Breast epithelium (tissue), 4 donors: Measurements from ENCODE around the gene MEIS2. TPM values are rescaled to one million over a fixed set of nuclear protein-coding genes. Genes with fewer than 3 reads are reported as not detected.

ENCODE experiments used
- DNase-seq, 2 donors: peaks; one replicate each; pipeline ENCODE4 v3.0.0-alpha.2; 2019; ENCODE audit warnings: low spot score in 2 of 2
- H3K27ac ChIP-seq, 2 donors: fragments of 200-600 bp; sonication (generic) in 1 of 2; one replicate each; pipeline ENCODE4 v1.5.1; 2016 to 2019; ENCODE audit warnings: mild to moderate bottlenecking in 1 of 2
- H3K27me3 ChIP-seq, 2 donors: fragments of 200-600 bp; sonication (generic) in 1 of 2; one replicate each; pipeline versions ENCODE4 v1.5.1 to v1.6.0; 2017 to 2019; ENCODE audit warnings: control low read depth in 1 of 2, mild to moderate bottlenecking in 1 of 2
- H3K36me3 ChIP-seq: fragments of 200-600 bp; one replicate; pipeline ENCODE4 v1.5.1; 2019
- H3K4me1 ChIP-seq, 2 donors: fragments of 200-600 bp; sonication (generic); one replicate each; pipeline ENCODE4 v1.5.1; 2016 to 2019; ENCODE audit warnings: control low read depth in 1 of 2
- H3K4me3 ChIP-seq, 3 donors: fragments of 200-600 bp; sonication (generic); 1 replicate in 2 of 3; 2 replicates in 1 of 3; pipeline ENCODE4 v1.5.1; 2016 to 2019; ENCODE audit warnings: mild to moderate bottlenecking in 3 of 3, moderate library complexity in 2 of 3
- H3K9me3 ChIP-seq, 2 donors: fragments of 200-600 bp; sonication (generic) in 1 of 2; one replicate each; pipeline ENCODE4 v1.5.1; 2016 to 2019; ENCODE audit warnings: control low read depth in 1 of 2
- POLR2A ChIP-seq: fragments of 450-650 bp; IDR thresholded peaks from one replicate; pipeline ENCODE4 v1.6.1; 2016; ENCODE audit warnings: antibody characterized with exemption, mild to moderate bottlenecking, moderate library complexity
- POLR2AphosphoS5 ChIP-seq, 3 donors: sonication (generic); formaldehyde crosslinking; IDR thresholded peaks; one replicate each; pipeline ENCODE4 v1.6.1; 2017; ENCODE audit warnings: antibody characterized with exemption in 3 of 3
- intact Hi-C: fragments of 100-400 bp; cut with DNase I; formaldehyde crosslinking; loops from one replicate; pipeline ENCODE4 v1.15.1; 2023; ENCODE audit warnings: low total_unique reads
- total RNA-seq, 3 donors: library from RNA; depleted of rRNA; stranded (reverse); fragments of >200 nt; gene quantifications; one replicate each; pipeline ENCODE4 v1.1.0, GENCODE V29; 2016
- TF ChIP-seq, protein P1 (sequence below), 3 donors: fragments of 450-650 bp; IDR thresholded peaks; one replicate each; pipeline ENCODE4 v1.5.1; 2016 to 2017; ENCODE audit warnings: antibody characterized with exemption in 3 of 3, mild to moderate bottlenecking in 3 of 3, moderate library complexity in 3 of 3

Gene MEIS2
- total RNA-seq, 3 donors from 2014 or later, result 18.2 to 55.8 (median 28.5) TPM

DNA sequence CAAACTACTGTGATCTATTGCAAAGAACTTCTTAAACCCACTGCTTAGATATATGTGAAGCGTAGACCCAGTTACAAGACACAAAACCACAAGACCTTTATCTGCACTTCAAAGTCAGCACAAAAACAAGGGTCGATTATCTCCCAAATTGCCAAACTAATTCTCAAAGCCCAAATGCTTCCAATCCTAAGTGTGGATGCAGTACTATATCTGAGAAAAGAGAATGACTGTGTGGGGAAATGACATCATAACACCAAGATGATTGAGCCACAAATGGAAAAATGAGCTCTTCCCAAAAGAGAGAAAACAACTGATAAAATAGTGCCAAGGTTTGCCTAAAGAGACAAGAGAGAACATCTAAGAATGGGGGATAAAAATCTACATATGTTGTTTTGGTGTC, 86.2 kb downstream of the MEIS2 start:
- no peak for DNase-seq
- no peaks in the 10 kb centered on the region for H3K4me1 ChIP-seq
- TF ChIP-seq POLR2AphosphoS5 (IDR thresholded peaks at IDR 0.05), result no peak
- TF ChIP-seq, protein P1, sequence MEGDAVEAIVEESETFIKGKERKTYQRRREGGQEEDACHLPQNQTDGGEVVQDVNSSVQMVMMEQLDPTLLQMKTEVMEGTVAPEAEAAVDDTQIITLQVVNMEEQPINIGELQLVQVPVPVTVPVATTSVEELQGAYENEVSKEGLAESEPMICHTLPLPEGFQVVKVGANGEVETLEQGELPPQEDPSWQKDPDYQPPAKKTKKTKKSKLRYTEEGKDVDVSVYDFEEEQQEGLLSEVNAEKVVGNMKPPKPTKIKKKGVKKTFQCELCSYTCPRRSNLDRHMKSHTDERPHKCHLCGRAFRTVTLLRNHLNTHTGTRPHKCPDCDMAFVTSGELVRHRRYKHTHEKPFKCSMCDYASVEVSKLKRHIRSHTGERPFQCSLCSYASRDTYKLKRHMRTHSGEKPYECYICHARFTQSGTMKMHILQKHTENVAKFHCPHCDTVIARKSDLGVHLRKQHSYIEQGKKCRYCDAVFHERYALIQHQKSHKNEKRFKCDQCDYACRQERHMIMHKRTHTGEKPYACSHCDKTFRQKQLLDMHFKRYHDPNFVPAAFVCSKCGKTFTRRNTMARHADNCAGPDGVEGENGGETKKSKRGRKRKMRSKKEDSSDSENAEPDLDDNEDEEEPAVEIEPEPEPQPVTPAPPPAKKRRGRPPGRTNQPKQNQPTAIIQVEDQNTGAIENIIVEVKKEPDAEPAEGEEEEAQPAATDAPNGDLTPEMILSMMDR (IDR thresholded peaks at IDR 0.05), result no peak
- TF ChIP-seq POLR2A, result no peak
- H3K36me3 ChIP-seq, result no peaks in the 10 kb centered on the region
- H3K4me3 ChIP-seq, result no peak overlapping the region
- intact Hi-C loops, result no loop called here
- peak overlapping the region in 1 of 2 donors; percentile 46 for H3K27ac ChIP-seq
- H3K27me3 ChIP-seq, result no peaks in the 10 kb centered on the region
- no peaks in the 10 kb centered on the region for H3K9me3 ChIP-seq

GRCh38 chr15:37010595-37010994, 89.8 kb downstream of the MEIS2 start:
- H3K9me3 ChIP-seq, result no peaks in the 10 kb centered on the region
- TF ChIP-seq POLR2A (no peak), POLR2AphosphoS5 (IDR thresholded peaks at IDR 0.05) (no peak)
- TF ChIP-seq, protein P1 (IDR thresholded peaks at IDR 0.05), result no peak
- no peaks in the 10 kb centered on the region for H3K27me3 ChIP-seq
- H3K4me1 ChIP-seq, result no peaks in the 10 kb centered on the region
- no peak overlapping the region for H3K27ac ChIP-seq
- intact Hi-C loops, result no loop called here
- no peaks in the 10 kb centered on the region for H3K36me3 ChIP-seq
- no peak for DNase-seq
- H3K4me3 ChIP-seq, result no peak overlapping the region

GRCh38 chr15:37009288-37009687, 91.1 kb downstream of the MEIS2 start:
- TF ChIP-seq, protein P1 (IDR thresholded peaks at IDR 0.05), result no peak
- no peak for TF ChIP-seq POLR2A
- TF ChIP-seq POLR2AphosphoS5 (IDR thresholded peaks at IDR 0.05), result no peak
- intact Hi-C loops, result loop anchor here (5.0 kb wide), 1 partner anchor 103 kb away; no protein-coding TSS in a partner anchor

DNA sequence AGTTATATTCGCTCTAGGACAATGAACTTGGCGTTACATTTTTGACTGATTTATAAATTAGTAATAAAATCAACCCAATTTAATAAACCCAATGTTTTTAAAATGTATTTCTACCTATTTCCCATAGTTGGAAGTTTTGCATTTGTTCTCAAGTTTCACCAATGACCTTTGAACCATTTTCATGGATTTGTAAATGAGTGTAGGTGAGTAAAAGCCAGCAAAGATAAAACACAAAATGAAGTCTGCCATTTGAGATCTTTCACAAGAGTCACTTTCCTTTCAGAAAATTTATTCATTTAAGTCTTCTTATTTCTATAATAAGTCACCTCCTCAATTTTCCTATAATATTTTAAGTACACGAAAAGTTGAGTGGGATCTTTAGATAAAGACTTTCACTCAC, 92.1 kb downstream of the MEIS2 start:
- TF ChIP-seq, protein P1 (IDR thresholded peaks at IDR 0.05), result no peak
- TF ChIP-seq POLR2AphosphoS5 (IDR thresholded peaks at IDR 0.05) (no peak), POLR2A (no peak)
- no peaks in the 10 kb centered on the region for H3K27me3 ChIP-seq
- no peak for DNase-seq
- no peaks in the 10 kb centered on the region for H3K4me1 ChIP-seq
- H3K27ac ChIP-seq, result no peak overlapping the region
- no peaks in the 10 kb centered on the region for H3K36me3 ChIP-seq
- no peaks in the 10 kb centered on the region for H3K9me3 ChIP-seq
- H3K4me3 ChIP-seq, result no peak overlapping the region
- intact Hi-C loops, result loop anchor here (5.0 kb wide), 1 partner anchor 104 kb away; no protein-coding TSS in a partner anchor

More at GRCh38 chr15:37009288-37009687, 91.1 kb downstream of the MEIS2 start:
- Histone ChIP-seq H3K9me3 (no peaks in the 10 kb centered on the region), H3K27me3 (no peaks in the 10 kb centered on the region), H3K4me3 (no peak overlapping the region), H3K4me1 (no peaks in the 10 kb centered on the region), H3K27ac (no peak overlapping the region), H3K36me3 (no peaks in the 10 kb centered on the region)
- no peak for DNase-seq

GRCh38 chr15:37007301-37007700, 93.0 kb downstream of the MEIS2 start:
- Histone ChIP-seq H3K27me3 (no peaks in the 10 kb centered on the region), H3K27ac (no peak overlapping the region), H3K4me3 (no peak overlapping the region), H3K4me1 (no peaks in the 10 kb centered on the region), H3K9me3 (no peaks in the 10 kb centered on the region), H3K36me3 (no peaks in the 10 kb centered on the region)
- TF ChIP-seq POLR2AphosphoS5 (IDR thresholded peaks at IDR 0.05) (no peak), POLR2A (no peak)
- intact Hi-C loops, result loop anchor here (5.0 kb wide), 1 partner anchor 105 kb away; no protein-coding TSS in a partner anchor
- DNase-seq, result no peak
